K562 (cell line): ENCODE data around the gene STK16. TPM values are rescaled to one million over a fixed set of nuclear protein-coding genes. Genes with fewer than 3 reads are reported as not detected.

ENCODE experiments used
- ASH1L ChIP-seq: fragments of 450-650 bp; IDR thresholded peaks from 2 replicates; pipeline ENCODE4 v1.6.1; 2018; ENCODE audit warnings: borderline replicate concordance, mild to moderate bottlenecking, low read depth; ENCODE audit not compliant: partially characterized antibody
- BCL6 ChIP-seq: fragments of 250-450 bp; sonication (Bioruptor Pico); IDR thresholded peaks from 2 replicates; pipeline ENCODE4 v1.4.0; 2020
- CBX1 ChIP-seq: sonication (generic); IDR thresholded peaks from 2 replicates; pipeline ENCODE4 v1.6.1; 2016; ENCODE audit warnings: antibody characterized with exemption, low read depth, mild to moderate bottlenecking
- CC2D1A ChIP-seq: fragments of 450-650 bp; IDR thresholded peaks from 2 replicates; pipeline ENCODE4 v1.6.1; 2017; ENCODE audit warnings: mild to moderate bottlenecking
- E2F6 ChIP-seq, 2 experiments: IDR thresholded peaks; 2 replicates each; pipeline ENCODE4 v1.6.1; 2011; ENCODE audit warnings: borderline replicate concordance in 1 of 2, control low read depth in 1 of 2, low read depth in 1 of 2, low read length in 1 of 2, mild to moderate bottlenecking in 1 of 2, mixed read lengths in 1 of 2, moderate library complexity in 1 of 2; ENCODE audit not compliant: insufficient read depth in 1 of 2, insufficient read length in 1 of 2, poor library complexity in 1 of 2, severe bottlenecking in 1 of 2; ENCODE audit errors: extremely low read depth in 1 of 2
- MTF1 ChIP-seq: fragments of 250-450 bp; sonication (Bioruptor Pico); IDR thresholded peaks from 2 replicates; pipeline ENCODE4 v1.9.0; 2021; ENCODE audit warnings: moderate library complexity, mild to moderate bottlenecking, inconsistent platforms, borderline replicate concordance
- NFATC3 ChIP-seq: fragments of 450-650 bp; IDR thresholded peaks from 2 replicates; pipeline ENCODE4 v1.6.1; 2017; ENCODE audit warnings: mild to moderate bottlenecking
- NRF1 ChIP-seq, 2 experiments: fragments of 450-650 bp; IDR thresholded peaks in 1 of 2; conservative IDR thresholded peaks in 1 of 2; 2 replicates each; pipeline ENCODE4 v1.6.1; 2014; ENCODE audit warnings: mild to moderate bottlenecking in 2 of 2
- PBX2 ChIP-seq, 2 experiments: IDR thresholded peaks in 1 of 2; conservative IDR thresholded peaks in 1 of 2; 2 replicates each; pipeline ENCODE4 v1.6.1; 2016; ENCODE audit warnings: low read depth in 2 of 2, mild to moderate bottlenecking in 1 of 2, missing compliant biosample characterization in 1 of 2, missing genetic modification characterization in 1 of 2, moderate library complexity in 1 of 2
- POLR2AphosphoS2 ChIP-seq: IDR thresholded peaks from 2 replicates; pipeline ENCODE4 v1.6.1; 2012; ENCODE audit warnings: low read length, improper control_type of control experiment
- SAFB ChIP-seq: fragments of 200-400 bp; formaldehyde crosslinking; IDR thresholded peaks from 2 replicates; pipeline ENCODE4 v1.6.1; 2017; ENCODE audit warnings: low read depth, low read length, borderline replicate concordance
- SIN3B ChIP-seq: fragments of 450-650 bp; IDR thresholded peaks from 2 replicates; pipeline ENCODE4 v1.6.1; 2017; ENCODE audit warnings: low read depth, mild to moderate bottlenecking, moderate library complexity
- SLC30A9 ChIP-seq: fragments of 250-450 bp; sonication (Bioruptor Pico); IDR thresholded peaks from 2 replicates; pipeline ENCODE4 v1.8.0; 2022; ENCODE audit warnings: mild to moderate bottlenecking, moderate library complexity
- ZBTB43 ChIP-seq: sonication (generic); formaldehyde crosslinking; IDR thresholded peaks from 2 replicates; pipeline ENCODE4 v1.8.0; 2023; ENCODE audit warnings: mild to moderate bottlenecking, missing genetic modification reagents
- polyA plus RNA-seq, 8 experiments: library from polyadenylated mRNA; depleted of rRNA in 4 of 8; stranded (reverse) in 5 of 8; unstranded in 3 of 8; fragments of >200 nt; fragmentation: Nextera tagmentation in 2 of 8; fragmentation: Illumina TruSeq in 1 of 8; extraction: Ambion mirVana in 2 of 8; extraction: Trizol in 1 of 8; gene quantifications; 2 replicates each; pipeline versions ENCODE4 v1.2.1 to v1.2.3, GENCODE V29; 2011 to 2014; ENCODE audit warnings: inconsistent platforms in 1 of 8, missing spikeins in 1 of 8
- total RNA-seq, 7 experiments: library from RNA; depleted of rRNA in 6 of 7; stranded (reverse); fragments of >200 nt in 6 of 7; fragmentation: Illumina TruSeq in 2 of 7; extraction: Trizol in 2 of 7; gene quantifications; 2 replicates each; pipeline versions ENCODE4 v1.2.1 to v1.2.3, GENCODE V29; 2011 to 2021; ENCODE audit warnings: low replicate concordance in 1 of 7
- TF ChIP-seq, protein P1 (sequence below), 2 experiments: fragments of 450-650 bp in 1 of 2; IDR thresholded peaks; 2 replicates each; pipeline ENCODE4 v1.6.1; 2011 to 2017; ENCODE audit warnings: low read depth in 2 of 2, antibody characterized with exemption in 1 of 2, borderline replicate concordance in 1 of 2, low read length in 1 of 2, mild to moderate bottlenecking in 1 of 2, mixed read lengths in 1 of 2; ENCODE audit not compliant: control insufficient read depth in 1 of 2
- TF ChIP-seq, protein P2 (sequence below): sonication (generic); formaldehyde crosslinking; IDR thresholded peaks from 2 replicates; pipeline ENCODE4 v1.8.1; 2022; ENCODE audit warnings: missing genetic modification reagents

The STK16 gene
- total and polyA plus RNA-seq, 9 of the 15 experiments (the other 6 are each of a cell fraction or from before 2014, with no cell fraction given): 5.4 to 36.2 (median 17.8) TPM

DNA sequence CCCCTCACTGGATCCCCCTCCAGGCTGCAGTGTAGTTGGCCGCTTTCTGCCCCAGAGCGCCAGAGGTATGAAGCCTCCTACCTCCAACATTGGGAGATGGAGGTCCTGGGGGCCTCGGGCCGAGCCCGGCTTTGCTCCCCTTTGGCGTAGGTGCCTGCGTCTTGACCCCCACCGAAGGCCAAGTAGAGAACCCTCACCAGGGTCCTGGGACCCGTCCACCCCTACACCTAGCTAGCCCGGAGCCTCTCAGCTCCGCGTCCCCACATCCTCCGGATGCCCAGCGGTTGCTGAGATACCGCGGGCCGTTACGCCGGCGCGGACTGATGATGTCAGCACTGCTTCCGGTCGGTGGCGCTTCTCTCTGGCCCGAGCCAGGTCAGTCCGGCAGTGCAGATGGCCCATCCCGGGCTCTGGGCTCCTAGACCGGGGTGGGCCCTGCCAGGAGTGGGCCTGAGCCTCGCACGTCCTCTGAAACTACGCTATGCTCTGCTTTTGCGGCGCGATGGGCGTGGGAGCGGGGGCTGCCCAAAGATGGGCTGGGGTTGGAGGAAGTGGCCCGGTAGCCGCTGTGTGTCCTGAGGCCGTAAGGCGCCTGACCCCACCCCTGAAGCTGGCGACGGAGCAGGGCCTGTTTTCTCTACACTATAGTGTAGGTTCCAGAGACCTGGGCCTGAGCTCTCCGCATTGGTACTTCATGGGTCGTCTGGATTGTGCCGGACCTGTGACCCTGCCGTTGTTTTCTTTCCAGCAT, at the start of gene STK16, which contains the start of gene GLB1L (continued):
- no peak for TF ChIP-seq ASH1L
- TF ChIP-seq CC2D1A: no peak
- TF ChIP-seq NFATC3: no peak
- no peak for TF ChIP-seq ZBTB43 (CRISPR knock-in tag)
- no peak; the same call in 1 of the 2 replicates for TF ChIP-seq CBX1
- no peak for TF ChIP-seq NRF1 (conservative IDR thresholded peaks at IDR 0.05 in 1 of 2, IDR thresholded peaks at IDR 0.05 in 1 of 2)
- TF ChIP-seq, protein P1, sequence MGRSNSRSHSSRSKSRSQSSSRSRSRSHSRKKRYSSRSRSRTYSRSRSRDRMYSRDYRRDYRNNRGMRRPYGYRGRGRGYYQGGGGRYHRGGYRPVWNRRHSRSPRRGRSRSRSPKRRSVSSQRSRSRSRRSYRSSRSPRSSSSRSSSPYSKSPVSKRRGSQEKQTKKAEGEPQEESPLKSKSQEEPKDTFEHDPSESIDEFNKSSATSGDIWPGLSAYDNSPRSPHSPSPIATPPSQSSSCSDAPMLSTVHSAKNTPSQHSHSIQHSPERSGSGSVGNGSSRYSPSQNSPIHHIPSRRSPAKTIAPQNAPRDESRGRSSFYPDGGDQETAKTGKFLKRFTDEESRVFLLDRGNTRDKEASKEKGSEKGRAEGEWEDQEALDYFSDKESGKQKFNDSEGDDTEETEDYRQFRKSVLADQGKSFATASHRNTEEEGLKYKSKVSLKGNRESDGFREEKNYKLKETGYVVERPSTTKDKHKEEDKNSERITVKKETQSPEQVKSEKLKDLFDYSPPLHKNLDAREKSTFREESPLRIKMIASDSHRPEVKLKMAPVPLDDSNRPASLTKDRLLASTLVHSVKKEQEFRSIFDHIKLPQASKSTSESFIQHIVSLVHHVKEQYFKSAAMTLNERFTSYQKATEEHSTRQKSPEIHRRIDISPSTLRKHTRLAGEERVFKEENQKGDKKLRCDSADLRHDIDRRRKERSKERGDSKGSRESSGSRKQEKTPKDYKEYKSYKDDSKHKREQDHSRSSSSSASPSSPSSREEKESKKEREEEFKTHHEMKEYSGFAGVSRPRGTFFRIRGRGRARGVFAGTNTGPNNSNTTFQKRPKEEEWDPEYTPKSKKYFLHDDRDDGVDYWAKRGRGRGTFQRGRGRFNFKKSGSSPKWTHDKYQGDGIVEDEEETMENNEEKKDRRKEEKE (IDR thresholded peaks at IDR 0.05; ENCODE audit: borderline replicate concordance in 1 of 2, control insufficient read depth in 1 of 2, low read depth in 2 of 2, low read length in 1 of 2): no peak
- TF ChIP-seq, protein P2, sequence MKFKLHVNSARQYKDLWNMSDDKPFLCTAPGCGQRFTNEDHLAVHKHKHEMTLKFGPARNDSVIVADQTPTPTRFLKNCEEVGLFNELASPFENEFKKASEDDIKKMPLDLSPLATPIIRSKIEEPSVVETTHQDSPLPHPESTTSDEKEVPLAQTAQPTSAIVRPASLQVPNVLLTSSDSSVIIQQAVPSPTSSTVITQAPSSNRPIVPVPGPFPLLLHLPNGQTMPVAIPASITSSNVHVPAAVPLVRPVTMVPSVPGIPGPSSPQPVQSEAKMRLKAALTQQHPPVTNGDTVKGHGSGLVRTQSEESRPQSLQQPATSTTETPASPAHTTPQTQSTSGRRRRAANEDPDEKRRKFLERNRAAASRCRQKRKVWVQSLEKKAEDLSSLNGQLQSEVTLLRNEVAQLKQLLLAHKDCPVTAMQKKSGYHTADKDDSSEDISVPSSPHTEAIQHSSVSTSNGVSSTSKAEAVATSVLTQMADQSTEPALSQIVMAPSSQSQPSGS (CRISPR knock-in tag): no peak
- TF ChIP-seq BCL6 (CRISPR knock-in tag): no peak
- no peak for TF ChIP-seq PBX2 (CRISPR knock-in tag; IDR thresholded peaks at IDR 0.05; ENCODE audit: low read depth)
- TF ChIP-seq PBX2 (tag; conservative IDR thresholded peaks at IDR 0.05; ENCODE audit: low read depth): no peak
- no peak for TF ChIP-seq SAFB
- no peak for TF ChIP-seq MTF1
- TF ChIP-seq SIN3B: peak; percentile 89; the same call in 1 of the 2 replicates
- TF ChIP-seq E2F6 (IDR thresholded peaks at IDR 0.05; ENCODE audit: borderline replicate concordance in 1 of 2, extremely low read depth in 1 of 2, insufficient read depth in 1 of 2, insufficient read length in 1 of 2, low read depth in 1 of 2, low read length in 1 of 2, poor library complexity in 1 of 2, severe bottlenecking in 1 of 2): peak in 1 of 2 experiments; percentile 42
- no peak for TF ChIP-seq SLC30A9
- no peak for TF ChIP-seq POLR2AphosphoS2
